Hippocampal formation (tissue), 2 donors: Measurements from ENCODE around the gene NOG.

Source experiments
- DNase-seq, 2 donors: peaks; one replicate each; lab custom pipeline; 2025; lab: John Stamatoyannopoulos, UW

Gene NOG

DNA sequence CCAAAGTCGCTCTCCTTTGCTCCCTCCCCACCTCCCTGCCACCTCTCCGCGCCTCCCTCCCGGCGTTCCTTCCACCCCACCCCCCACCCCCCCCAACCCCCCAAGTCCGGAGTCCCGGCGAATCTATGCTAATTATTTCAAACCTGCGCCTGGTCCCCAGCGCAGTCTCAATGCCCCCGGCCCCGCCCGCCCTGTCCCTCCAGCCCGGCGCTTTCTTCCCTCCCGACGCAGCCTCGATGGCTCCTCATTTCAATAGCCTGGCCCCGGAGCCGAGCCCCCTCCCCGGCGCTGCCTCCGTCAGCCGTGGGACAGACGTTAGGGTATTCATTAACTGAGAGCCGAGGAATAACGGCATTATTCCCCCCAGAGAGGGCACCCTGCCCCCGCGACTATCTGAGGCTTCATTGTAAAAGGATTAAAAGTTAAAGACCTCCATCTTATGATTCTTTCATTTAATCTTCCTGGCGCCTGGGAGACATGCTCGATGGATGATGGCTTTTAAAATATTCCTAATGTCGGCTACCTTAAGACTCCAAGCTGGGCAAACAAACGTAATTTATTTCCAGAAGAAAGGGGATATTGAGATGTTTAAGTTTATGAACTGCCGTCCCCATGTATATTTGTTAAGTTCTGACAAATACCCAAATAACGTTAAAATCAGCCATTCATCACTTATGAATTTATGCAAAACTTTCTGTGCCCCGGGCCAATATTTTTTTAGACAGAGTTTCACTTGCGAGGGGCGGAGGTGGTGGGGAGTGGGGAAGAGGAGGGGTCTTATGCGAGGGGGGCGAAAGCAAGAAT lies 3.4 kb downstream of the NOG start:
- DNase-seq = no peak

DNA sequence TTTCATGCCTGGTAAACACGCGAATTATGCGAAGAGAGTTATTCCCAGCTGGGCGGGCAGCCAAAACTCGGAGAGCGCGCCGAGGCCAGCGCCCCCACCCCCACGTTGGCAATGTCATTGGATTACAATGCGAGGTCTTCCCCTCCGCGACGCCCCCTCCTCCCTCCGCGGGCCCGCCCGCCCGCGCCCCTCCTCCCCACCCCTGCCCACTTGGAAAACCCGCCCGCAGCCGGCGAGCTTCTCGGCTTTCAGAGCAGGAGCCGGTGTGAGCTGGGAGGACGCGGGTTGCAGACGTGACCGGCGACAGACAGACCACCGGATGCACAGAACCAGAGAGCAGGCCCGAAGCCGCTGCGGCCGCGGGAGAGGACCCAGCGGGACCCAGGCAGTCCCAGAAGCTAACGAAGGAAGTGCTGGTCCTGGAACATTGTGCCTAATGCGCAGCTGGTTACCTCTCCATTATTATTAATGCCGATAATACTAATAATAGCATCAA lies 4.0 kb downstream of the NOG start:
- DNase-seq = no peak

DNA sequence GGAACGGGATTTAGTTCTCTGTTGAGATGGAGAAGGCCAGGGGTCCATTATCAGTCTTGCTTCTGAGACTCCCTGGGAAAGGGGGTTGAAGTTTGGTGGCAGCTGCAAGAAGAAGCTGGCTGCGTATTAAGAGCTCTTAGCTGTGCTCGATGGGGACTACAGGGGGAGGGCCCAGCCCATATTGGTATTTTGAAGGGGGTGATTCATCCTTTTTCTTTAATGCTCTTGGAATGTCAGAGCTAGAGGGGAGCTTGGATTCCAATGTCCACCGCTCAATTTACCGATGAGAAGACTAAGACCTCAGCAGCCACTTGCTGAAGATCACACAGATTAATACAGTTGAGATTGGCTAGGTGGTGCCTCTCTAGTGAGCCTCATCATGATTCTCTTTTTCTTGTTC lies 5.0 kb downstream of the NOG start:
- no peak for DNase-seq

DNA sequence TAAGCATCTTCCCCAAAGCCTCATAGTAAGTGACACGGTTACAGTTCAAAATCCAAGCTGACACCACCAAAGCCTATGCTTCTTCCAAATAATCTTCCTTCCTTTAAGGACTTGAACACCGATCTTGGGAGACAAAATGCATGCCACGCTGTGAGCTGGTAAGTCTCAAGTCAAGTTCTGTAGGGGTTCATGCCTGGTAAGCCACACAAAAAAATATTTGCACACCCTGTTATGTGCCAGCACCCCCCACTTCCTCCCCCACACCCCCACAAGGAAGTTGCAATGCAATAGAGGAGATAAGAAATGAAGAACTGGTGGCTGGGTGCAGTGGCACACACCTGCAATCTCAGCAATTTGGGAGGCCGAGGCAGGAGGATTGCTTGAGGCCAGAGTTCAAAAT lies 5.6 kb downstream of the NOG start:
- DNase-seq = no peak

DNA sequence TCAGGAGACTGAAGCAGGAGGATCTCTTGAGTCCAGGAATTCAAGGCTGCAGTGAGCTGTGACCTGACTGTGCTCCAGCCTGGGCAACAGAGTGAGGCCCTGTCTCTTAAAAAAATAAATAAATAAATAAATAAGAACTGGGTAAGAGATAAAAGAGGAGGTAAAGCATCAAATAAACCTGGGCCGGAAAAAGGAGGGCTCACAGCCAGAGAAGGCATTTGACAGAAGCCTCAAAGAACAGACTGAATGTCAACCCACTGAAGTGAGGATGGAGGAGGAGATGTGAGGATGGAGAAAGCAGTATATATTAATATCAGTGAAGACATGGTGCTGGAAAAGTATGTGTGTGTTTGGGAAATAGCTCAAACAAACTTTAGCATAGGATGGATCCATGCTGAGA lies 6.1 kb downstream of the NOG start:
- no peak for DNase-seq

DNA sequence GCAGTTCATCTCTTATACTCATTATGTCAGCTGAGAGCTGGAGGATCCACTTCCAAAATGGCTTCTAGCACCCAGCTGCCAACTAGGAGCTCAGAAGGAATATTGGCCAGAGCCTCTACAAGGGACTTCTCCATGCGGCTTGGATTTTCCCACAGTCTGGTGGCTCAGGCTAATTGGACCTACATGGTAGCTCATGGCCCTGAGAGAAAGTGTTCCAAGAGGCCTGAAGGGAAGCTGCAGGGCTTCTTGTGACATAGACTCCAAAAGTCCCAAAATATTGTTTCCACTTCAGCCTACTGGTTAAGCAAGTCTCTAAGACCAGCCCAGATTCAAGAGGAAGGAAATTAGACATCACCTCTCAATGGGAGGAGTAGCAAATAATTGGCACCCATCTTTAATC lies 6.8 kb downstream of the NOG start:
- no peak for DNase-seq

DNA sequence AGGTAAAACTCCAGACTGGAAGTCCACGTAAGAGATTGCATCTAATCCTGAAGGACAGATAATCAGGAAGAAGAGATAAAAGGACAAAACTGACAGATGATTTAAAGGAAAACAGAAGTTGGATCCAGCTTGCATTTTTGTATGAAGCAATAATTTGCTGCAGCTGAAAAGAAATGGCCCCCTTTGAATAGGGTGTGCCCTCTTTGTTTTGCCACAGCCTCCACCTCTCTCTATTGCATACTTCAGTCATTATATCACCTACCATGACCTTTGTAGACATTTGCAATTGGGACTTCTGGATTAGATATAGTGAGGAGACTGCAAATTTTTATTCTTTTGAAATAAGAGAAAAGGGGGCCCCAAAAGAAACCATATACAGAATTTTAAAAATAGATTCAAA lies 8.1 kb downstream of the NOG start:
- DNase-seq = no peak

DNA sequence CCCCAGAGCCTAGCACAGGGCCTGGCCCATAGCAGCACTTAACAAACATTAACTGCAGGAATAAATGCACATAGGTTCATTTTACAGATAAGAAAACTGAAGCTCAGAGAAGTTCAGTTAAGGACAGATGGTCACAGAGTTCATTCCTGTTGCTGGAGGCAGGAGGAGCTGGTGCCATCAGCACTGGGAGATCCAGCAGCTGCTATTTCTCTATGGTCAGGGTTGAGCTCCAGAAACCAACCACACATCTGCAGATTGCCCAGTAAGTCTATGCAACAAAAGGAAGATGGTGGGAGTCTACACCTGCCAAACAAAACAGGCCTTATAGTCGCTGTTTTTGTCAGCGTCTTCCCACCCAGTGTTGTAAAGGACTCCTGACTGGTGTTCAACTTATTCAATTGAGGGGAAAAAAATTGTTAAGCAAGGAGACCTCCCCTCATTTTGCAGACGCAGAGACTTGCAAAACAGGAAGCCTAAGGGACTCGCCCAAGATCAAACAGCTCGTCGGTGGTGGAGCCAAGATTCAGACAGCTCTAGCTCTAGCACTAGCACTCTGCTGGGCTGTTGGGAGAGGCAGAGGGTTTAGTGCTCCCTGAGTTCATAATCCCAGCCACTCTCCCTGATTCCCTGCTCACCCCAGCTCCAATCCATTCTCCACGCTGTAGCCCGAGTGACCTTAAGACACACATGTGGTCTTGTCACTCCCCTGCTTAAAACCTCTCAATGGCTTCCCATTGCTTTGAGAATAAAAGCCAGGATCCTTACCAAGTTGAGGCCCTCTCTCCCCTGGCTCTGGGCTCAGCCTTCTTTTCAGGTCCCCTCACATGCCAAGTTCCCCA lies 9.0 kb downstream of the NOG start:
- DNase-seq = no peak

DNA sequence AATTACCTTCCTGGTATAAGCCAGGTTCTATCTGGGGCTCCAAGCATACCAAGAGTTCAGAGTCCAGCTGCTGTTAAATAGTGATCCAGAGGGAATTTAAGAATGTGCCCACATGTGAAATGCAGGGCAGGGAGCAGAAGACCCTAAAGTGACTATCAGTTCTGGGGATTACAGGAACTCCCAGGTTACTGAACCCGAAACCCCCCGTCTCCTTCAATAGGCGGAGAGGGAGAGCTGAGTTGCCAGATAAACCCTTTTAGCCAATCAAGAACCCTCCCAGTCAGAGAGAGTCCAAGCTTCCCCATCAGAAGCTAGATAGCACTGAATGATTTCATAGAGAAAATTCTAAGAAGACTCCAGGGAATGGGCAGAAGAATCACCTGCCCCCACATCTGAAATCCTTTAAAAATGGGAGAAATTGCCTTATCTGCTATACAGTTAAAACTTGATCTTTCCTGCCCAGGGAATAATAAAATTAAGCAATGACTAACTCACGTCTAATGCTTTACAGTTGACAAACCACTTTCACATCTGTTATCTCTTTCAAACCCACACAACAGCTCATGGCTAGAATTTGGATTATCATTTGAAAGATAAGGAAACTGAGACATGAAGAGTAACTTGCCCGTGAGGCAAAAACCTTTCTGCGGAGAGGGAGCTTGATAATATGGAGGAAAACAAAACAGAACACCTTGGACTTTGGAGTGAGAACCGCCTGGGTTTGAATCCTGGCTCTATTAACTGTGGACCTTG lies 10.2 kb downstream of the NOG start:
- no peak for DNase-seq

DNA sequence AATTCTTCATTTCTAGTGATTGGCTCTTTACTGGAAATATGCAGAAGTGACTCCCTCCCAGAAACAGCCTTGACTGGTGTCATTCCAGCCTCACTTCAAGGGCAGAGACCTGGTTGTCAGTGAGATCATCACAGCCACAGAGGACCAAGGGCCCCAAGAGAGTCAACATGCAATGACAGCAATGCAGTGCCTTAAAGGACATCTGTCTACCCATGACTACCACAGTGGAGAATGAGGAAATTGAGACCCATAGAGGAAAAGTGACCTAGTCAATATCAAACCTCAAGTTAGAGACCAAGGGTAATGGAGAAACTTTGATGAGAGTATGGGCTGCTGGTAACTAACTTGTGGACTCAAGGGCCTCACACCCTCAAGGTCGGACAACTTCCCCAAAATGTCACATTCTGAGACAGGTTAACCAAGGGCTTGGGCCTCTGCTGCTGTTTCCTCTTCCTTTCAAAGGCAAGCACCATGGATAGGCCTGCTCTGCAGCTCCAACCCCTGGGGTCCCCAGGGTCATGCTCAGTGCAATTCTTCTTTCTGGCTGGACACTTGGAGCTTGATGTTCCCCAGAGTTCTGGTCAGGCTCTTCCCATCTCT lies 11.3 kb downstream of the NOG start:
- DNase-seq = no peak

DNA sequence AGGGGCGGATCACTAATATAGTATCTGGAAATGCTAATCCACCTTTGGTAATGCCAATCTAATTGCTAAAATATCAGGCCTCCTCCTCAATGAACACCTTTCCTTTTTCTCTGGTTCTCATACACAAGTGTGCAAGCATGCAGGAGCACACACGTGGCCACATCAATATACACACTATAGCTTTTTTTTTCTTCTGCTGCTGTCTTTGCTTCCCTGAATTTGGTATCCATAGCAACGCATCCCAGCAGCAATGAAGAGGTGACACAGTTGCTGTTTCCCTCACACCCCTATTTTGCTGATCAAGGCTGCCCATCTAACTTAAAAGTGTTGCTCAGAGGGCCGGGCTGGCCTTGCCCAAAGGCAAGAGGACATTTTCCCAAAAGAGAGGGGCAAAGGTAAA lies 15.4 kb downstream of the NOG start:
- no peak for DNase-seq

DNA sequence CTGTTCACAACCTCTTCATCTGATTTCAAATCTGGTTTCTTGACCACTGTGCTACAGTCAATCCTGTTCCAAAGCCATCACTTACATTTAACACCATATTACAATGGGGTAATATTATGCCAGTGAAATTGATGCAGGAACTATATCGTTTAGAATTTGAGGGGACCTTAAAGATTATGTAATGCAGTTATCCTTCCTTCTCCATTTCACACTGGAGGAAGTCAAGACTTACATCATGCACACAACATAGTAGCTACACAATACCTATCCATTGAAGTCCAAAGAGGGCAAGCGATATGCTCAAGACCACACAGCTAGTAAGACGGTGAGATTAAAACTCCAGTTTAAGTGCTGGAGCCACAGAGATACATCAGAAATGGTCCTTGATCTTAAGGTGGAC lies 16.8 kb downstream of the NOG start:
- no peak for DNase-seq

DNA sequence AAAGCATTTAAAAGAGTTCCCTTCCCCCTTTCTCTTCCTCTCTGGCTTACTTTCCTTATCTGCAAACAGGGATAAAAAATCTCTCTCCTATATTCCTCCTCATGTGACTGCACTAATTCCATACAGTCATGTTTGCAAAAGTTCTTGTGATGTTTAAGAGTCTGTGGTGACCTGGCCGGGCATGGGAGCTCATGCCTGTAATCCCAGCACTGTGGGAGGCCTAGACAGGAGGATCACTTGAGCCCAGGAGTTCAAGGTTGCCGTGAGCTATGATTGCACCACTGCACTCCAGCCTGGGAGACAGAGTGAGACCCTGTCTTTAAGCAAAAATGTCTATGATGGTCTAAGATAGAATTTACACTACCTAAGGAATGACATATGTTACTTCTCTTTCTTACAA lies 19.6 kb downstream of the NOG start:
- no peak for DNase-seq

DNA sequence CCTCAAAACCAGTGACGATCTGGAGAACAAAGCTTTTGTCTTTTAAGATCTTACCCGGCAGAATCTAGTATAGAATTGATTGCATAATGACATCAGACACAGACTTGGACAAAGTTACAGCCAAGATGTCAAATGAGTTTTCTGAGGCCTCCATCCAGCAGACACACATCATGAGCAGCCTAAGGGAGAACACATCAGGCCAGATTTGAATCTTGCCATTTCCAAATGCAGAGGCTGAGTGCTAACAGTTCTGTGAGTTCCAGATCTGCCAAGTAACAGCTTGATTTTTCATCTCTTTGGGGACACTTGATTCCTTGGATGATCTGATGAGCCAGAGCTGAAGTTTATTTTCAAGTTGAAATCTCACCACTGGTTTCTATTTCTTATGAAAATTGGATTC lies 21.0 kb downstream of the NOG start:
- no peak for DNase-seq

DNA sequence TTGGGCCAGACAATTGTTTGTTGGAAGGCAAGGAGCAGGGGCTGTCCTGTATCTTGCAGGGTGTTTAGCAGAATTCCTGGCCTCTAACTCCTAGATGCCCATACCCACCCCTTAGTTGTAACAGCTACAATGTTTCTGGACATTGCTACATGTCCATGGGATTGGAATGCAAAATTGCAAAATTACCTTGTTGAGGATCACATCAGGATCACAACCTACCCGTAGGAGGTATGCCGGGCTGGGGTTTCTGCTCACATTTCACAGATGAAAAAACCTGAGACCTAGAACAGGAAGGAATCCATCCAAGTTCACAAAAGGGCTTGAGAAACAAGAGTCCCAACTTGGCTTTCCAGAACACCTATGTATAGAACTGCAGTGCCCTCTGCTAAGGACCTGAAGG lies 22.7 kb downstream of the NOG start:
- no peak for DNase-seq

DNA sequence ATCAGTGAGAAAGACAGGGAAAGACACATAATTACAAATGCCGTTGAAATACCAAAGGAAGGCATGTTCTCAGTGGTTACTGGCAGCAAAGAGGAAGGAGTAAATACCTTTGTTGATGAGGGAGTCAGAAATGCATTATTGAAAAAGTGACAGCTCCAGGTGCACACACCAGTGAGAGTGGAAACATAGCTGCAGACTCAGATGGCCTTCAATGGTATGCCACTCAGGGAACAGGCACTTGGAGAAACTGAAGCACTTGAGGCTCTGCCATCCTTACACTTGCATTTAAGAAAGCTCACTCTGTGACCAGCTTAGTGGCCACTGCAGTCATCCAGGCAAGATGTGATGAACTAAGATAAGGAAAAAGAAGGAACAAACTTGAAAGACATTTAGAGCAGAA lies 29.9 kb downstream of the NOG start:
- no peak for DNase-seq

DNA sequence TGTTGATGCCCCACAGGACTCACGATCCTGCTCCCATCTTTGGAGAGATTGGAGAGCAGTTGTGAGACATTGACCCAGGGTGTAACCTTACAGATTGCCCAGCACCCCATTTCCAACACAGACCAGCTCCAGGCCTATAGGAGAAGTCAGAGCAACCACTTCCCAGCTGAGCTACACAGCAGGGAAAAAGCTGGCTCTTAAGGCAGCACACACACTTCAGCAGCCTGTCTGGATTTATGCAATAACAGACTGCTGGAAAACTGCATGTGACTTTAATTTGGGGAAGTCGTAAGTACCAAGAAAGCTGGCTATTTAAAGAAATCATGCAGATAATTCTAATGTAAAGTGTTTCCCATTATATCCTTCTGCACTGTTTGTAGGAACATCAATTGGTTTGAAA lies 30.8 kb downstream of the NOG start:
- no peak for DNase-seq

DNA sequence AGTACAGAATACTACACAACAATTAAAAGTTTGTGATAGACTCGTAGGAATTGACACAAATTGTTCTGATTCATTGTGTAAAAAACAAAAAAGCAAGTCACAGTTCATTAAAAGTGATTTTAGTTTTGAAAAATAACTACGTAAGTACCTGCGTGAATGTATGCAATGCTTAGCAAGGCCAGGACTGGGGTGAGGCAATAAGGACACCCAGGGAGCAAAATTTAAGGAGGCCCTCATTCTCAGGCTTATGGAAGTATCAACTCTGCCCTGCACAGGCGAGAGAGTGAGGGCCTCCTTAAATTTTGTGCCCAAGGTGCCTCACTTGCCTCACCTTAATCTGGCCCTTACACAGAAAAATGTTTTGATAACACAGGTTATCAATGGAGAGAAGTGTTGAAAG lies 31.4 kb downstream of the NOG start:
- no peak for DNase-seq

DNA sequence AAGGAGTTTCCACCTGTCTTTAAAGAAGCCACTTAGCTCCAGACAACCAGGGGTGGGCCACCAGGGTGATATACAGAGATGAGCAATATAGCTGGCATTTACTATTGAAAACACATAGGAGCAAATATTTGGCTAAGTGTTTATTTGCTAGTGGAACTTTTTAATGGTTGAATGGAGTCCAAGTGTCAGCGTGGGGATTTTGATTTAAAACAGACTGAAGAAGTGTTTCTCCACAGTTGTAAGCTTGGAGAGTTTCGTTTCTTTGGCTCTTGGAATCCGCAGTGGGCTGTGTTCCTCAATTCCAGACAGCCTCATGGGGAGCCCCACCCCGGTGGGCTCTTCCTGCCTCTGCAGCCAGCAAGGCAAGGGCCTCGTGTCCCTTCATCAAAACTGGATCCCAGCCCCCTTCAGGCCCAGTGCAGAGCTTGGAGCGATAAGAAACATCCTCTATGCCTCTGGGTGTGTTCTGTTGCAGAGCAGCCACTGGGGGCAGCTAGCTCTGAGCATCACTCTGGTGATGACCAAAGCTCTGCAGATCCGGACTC lies 36.1 kb downstream of the NOG start:
- no peak for DNase-seq

DNA sequence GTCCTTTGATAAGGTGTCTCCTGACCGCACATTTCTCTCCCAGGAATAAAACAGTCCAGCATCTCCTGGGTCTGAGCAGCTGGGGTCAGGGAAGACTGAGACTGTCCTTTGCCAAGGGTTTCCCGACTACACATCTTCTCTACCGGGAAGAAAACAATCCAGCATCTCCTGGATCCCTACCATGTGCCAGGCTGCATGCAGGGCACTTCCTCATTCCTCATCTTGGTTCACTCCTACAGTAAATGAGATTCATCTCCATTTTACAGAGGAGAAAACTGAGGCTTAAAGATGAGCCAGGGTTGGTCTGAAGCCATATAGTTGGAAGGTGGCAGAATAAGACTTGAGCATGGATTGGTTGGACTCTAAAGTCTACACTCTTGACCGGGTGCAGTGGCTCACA lies 36.7 kb downstream of the NOG start:
- DNase-seq = no peak

DNA sequence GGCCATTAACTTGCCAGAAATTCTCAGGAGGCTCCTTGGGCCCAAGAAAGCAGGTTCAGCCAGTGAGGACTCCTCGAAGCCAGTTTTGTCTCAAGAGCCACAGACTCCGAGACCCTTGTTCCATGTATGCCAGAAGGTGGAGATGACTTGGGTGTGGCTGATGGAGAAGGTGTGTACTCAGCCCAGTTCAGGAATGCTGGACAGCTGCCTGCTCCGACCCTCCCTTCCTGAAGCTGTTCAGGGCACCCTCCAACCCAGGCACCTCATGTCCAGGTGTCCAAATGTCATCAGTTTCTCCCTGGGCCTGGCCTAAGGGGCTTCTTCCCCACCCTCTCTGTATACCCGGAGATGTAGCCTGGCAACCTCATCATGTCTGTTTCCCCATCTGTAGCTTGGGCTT lies 40.2 kb downstream of the NOG start:
- DNase-seq = no peak

DNA sequence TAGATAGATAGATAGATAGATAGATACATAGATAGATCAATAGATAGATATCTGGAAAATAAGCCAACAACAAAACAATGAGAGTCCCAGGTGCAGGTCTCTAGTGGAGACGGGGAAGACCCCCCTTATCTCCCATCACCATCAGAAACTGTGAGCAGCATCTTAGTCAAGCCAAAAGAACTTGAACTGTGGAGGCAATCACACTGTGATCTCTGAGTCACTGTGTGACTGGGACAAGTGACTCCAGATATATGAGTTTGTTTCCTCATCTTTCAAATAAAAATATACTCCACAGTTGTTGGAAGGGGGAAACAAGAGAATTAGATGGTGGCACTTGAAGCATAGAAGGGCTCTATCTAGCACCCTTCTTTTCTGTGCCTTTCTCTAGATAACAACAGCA lies 42.1 kb downstream of the NOG start:
- DNase-seq = no peak
